Measurements from ENCODE around the gene PTGES3L. TPM values are rescaled to one million over a fixed set of nuclear protein-coding genes. Genes with fewer than 3 reads are reported as not detected.
"Not testable (repeated sequence)": the region's sequence is repeated elsewhere in the genome, so short reads cannot be mapped to it uniquely, and the experiment has no call there.

PTGES3L gene
- total RNA-seq, 1 donor = under 0.01 TPM

GRCh38 chr17:42922294-42922693 lies 57.6 kb downstream of the PTGES3L start:
- no peak for DNase-seq (ENCODE audit: insufficient read length, low spot score, missing footprints)
- no peaks in the 10 kb centered on the region for H3K4me1 ChIP-seq (ENCODE audit: insufficient read depth, low read length)
- H4K20me1 ChIP-seq (ENCODE audit: insufficient read depth, low read length) = no peaks in the 10 kb centered on the region
- H3K27me3 ChIP-seq (ENCODE audit: insufficient read depth, low read length) = peaks cover 32% of the 10 kb centered on the region
- H3K36me3 ChIP-seq (ENCODE audit: insufficient read depth, low read length) = no peaks in the 10 kb centered on the region
- TF ChIP-seq CTCF (IDR thresholded peaks at IDR 0.05; ENCODE audit: extremely low read depth, low read depth, low read length) = no peak
- H3K79me2 ChIP-seq (ENCODE audit: insufficient read depth, low read length) = no peaks in the 10 kb centered on the region
- no peak overlapping the region for H3K4me2 ChIP-seq (ENCODE audit: insufficient read depth, low read length)
- H3K4me3 ChIP-seq (ENCODE audit: insufficient read depth, low read length) = no peak overlapping the region
- H3K9me3 ChIP-seq (ENCODE audit: low read depth, low read length) = no peaks in the 10 kb centered on the region
- no peak overlapping the region for H3K27ac ChIP-seq (ENCODE audit: low read depth, low read length)
- H2AFZ ChIP-seq (ENCODE audit: low read length) = no peak overlapping the region

GRCh38 chr17:42920922-42921321 lies 59.0 kb downstream of the PTGES3L start:
- Histone ChIP-seq H2AFZ (ENCODE audit: low read length) (no peak overlapping the region), H3K79me2 (ENCODE audit: insufficient read depth, low read length) (no peaks in the 10 kb centered on the region), H3K4me2 (ENCODE audit: insufficient read depth, low read length) (no peak overlapping the region), H3K27ac (ENCODE audit: low read depth, low read length) (no peak overlapping the region), H3K4me3 (ENCODE audit: insufficient read depth, low read length) (no peak overlapping the region), H3K9me3 (ENCODE audit: low read depth, low read length) (no peaks in the 10 kb centered on the region), H4K20me1 (ENCODE audit: insufficient read depth, low read length) (no peaks in the 10 kb centered on the region), H3K27me3 (ENCODE audit: insufficient read depth, low read length) (peaks cover 32% of the 10 kb centered on the region), H3K36me3 (ENCODE audit: insufficient read depth, low read length) (no peaks in the 10 kb centered on the region), H3K4me1 (ENCODE audit: insufficient read depth, low read length) (no peaks in the 10 kb centered on the region)
- TF ChIP-seq CTCF (IDR thresholded peaks at IDR 0.05; ENCODE audit: extremely low read depth, low read depth, low read length) = no peak
- DNase-seq (ENCODE audit: insufficient read length, low spot score, missing footprints) = no peak

GRCh38 chr17:42920106-42920900 lies 59.6 kb downstream of the PTGES3L start:
- no peaks in the 10 kb centered on the region for H3K36me3 ChIP-seq (ENCODE audit: insufficient read depth, low read length)
- peaks cover 32% of the 10 kb centered on the region for H3K27me3 ChIP-seq (ENCODE audit: insufficient read depth, low read length)
- DNase-seq (ENCODE audit: insufficient read length, low spot score, missing footprints) = no peak
- H2AFZ ChIP-seq (ENCODE audit: low read length) = no peak overlapping the region
- H3K79me2 ChIP-seq (ENCODE audit: insufficient read depth, low read length) = no peaks in the 10 kb centered on the region
- no peak overlapping the region for H3K4me3 ChIP-seq (ENCODE audit: insufficient read depth, low read length)
- H3K27ac ChIP-seq (ENCODE audit: low read depth, low read length) = no peak overlapping the region
- H3K9me3 ChIP-seq (ENCODE audit: low read depth, low read length) = no peaks in the 10 kb centered on the region
- TF ChIP-seq CTCF (IDR thresholded peaks at IDR 0.05; ENCODE audit: extremely low read depth, low read depth, low read length) = no peak
- no peaks in the 10 kb centered on the region for H4K20me1 ChIP-seq (ENCODE audit: insufficient read depth, low read length)
- H3K4me2 ChIP-seq (ENCODE audit: insufficient read depth, low read length) = no peak overlapping the region
- H3K4me1 ChIP-seq (ENCODE audit: insufficient read depth, low read length) = no peaks in the 10 kb centered on the region

- not testable (repeated sequence) for H3K36me3 ChIP-seq (ENCODE audit: insufficient read depth, low read length); DNase-seq (ENCODE audit: insufficient read length, low spot score, missing footprints); H3K4me3 ChIP-seq (ENCODE audit: insufficient read depth, low read length); H3K4me1 ChIP-seq (ENCODE audit: insufficient read depth, low read length); H3K4me2 ChIP-seq (ENCODE audit: insufficient read depth, low read length); H3K9me3 ChIP-seq (ENCODE audit: low read depth, low read length); H3K27ac ChIP-seq (ENCODE audit: low read depth, low read length); H3K79me2 ChIP-seq (ENCODE audit: insufficient read depth, low read length); H2AFZ ChIP-seq (ENCODE audit: low read length); H4K20me1 ChIP-seq (ENCODE audit: insufficient read depth, low read length)
- peaks cover 32% of the 10 kb centered on the region for H3K27me3 ChIP-seq (ENCODE audit: insufficient read depth, low read length)
These were observed 60.3 kb downstream of the PTGES3L start for GRCh38 chr17:42919522-42920077.
